Gastrocnemius medialis (tissue), 4 donors: ENCODE data around the gene ZNF883.
"Not testable (repeated sequence)": the region's sequence is repeated elsewhere in the genome, so short reads cannot be mapped to it uniquely, and the experiment has no call there.

Source experiments
- POLR2A ChIP-seq, 2 donors: fragments of 450-650 bp; IDR thresholded peaks; one replicate each; pipeline ENCODE4 v1.6.1; 2017; ENCODE audit warnings: antibody characterized with exemption in 2 of 2, mild to moderate bottlenecking in 2 of 2, moderate library complexity in 2 of 2
- TF ChIP-seq, protein P1 (sequence below), 5 experiments: fragments of 450-650 bp in 3 of 5; fragments of 200-600 bp in 2 of 5; sonication (generic) in 2 of 5; IDR thresholded peaks in 4 of 5; conservative IDR thresholded peaks in 1 of 5; 1 replicate in 4 of 5; 2 replicates in 1 of 5; pipeline ENCODE4 v1.5.1; 2016 to 2019; ENCODE audit warnings: antibody characterized with exemption in 5 of 5, mild to moderate bottlenecking in 3 of 5, moderate library complexity in 3 of 5

DNA sequence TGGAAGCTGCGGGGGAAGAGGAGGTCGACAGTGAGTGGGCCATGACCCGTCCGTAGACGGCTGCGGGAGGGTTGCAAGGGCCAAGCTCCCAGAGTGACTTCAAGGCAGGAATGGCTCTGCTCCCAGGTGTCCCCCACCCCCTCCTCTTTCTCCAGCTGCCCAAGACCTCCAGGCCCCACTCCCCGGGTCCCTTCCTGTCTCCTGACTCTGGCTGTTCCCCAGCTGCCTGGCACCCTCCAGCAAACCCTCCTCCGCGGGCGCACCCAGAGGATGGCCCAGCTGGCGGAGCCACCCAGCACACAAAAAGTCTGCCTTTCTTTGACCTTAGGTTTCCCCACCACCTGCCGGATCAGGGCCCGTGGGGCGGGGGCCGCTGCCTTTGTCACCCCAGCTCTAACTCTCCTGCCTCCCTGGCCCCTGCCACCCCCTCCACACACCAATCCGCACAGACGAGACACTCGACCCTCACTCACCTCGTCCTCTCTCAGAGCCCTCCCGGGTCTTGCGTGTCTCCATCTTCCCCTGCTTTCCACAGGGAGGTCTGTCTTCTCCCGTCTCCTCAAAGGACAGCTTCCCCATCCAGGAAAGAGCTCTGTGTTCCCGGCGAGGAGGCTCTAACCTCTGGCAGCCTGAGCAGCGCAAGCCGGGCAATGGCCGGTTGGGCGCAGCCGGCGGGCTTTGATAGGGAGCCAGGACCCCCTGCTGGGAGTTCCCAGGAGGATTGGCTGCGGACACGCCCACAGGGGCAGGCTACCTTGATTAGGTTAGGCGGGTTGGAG, 49.3 kb upstream of the ZNF883 start:
- TF ChIP-seq, protein P1, sequence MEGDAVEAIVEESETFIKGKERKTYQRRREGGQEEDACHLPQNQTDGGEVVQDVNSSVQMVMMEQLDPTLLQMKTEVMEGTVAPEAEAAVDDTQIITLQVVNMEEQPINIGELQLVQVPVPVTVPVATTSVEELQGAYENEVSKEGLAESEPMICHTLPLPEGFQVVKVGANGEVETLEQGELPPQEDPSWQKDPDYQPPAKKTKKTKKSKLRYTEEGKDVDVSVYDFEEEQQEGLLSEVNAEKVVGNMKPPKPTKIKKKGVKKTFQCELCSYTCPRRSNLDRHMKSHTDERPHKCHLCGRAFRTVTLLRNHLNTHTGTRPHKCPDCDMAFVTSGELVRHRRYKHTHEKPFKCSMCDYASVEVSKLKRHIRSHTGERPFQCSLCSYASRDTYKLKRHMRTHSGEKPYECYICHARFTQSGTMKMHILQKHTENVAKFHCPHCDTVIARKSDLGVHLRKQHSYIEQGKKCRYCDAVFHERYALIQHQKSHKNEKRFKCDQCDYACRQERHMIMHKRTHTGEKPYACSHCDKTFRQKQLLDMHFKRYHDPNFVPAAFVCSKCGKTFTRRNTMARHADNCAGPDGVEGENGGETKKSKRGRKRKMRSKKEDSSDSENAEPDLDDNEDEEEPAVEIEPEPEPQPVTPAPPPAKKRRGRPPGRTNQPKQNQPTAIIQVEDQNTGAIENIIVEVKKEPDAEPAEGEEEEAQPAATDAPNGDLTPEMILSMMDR (IDR thresholded peaks at IDR 0.05 in 4 of 5, conservative IDR thresholded peaks at IDR 0.05 in 1 of 5), result not testable (repeated sequence)
- TF ChIP-seq POLR2A (IDR thresholded peaks at IDR 0.05), result not testable (repeated sequence)
